AG08395 (cell line): ENCODE measurements around the gene ZNF629.

Source experiments
- DNase-seq: peaks from one replicate; pipeline ENCODE4 v3.0.0; 2012; ENCODE audit warnings: mixed read lengths, low spot score

ZNF629 gene

DNA sequence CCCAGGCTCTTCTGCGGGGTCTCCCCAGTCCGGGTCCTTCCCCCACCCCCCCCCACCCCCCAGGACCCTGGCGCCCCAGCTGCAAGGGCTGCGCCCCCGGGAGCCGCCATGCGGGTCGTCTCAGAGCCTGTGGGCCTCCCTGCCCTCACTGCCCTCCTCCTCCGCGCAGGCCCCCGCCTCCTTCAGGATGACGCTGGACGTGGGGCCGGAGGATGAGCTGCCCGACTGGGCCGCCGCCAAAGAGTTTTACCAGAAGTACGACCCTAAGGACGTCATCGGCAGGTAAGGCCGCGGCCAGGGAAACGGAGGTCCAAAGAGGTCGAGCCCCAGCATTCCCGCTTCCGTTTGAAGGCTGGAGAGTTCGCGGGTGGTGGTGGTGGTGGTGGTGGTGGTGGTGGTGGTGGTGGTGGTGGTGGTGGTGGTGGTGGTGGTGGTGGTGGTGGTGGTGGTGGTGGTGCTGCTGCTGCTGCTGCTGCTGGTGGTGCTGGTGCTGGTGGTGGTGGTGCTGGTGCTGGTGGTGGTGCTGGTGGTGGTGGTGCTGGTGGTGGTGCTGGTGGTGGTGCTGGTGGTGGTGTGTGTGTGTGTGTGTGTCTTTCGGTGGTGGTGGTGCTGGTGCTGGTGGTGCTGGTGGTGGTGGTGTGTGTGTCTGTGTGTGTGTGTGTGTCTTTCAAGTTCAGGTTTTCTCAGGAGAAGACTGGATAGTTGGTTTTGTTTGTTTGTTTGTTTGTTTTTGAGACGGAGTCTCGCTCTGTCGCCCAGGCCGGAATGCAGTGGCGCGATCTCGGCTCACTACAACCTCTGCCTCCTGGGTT lies 38.2 kb downstream of the ZNF629 start:
- DNase-seq: peak; percentile 55

DNA sequence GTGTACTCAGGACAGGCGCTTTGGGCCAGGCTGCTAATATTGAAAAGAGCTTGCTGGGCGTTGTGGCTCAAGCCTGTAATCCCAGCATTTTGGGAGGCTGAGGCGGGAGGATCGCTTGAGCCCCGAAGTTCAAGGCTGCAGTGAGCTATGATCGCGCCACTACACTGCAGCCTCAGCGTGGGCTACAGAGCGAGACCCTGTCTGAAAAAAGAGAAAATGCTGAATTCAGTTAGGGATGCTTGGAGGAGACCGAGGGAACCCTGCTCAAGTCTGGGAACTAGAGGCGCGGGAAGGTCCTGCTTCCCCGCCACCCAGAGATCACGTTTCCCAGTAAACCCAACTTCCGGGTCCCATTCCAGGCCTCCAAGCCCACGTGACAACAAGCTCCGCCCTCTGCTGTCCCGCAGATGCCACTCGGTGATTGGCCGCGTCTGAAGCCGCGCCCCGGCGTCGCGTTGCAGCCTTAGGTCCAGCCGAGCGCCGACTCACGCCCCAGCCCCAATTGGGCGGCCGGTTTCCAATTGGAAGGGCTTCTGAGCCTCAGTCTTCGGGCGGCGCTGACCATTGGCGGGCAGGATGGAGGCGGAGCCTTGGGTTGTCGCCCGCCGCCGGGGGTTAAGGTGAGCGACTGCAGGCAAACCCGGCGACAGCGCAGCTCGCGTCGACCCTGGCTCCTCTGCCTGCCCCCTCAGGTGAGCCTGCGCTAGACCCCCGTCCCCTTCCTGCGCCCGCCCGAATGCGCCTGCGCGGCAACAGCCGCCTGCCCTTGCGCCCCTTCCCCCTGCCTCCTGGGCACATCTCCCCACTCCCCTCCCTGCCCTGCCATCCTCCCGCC lies 39.0 kb downstream of the ZNF629 start, which contains the start of gene PHKG2:
Gene PHKG2 (plus strand): TSS at position 627 of the 835 bp plus-strand sequence. CDS start 396 bp downstream, outside the sequence.
- peak; percentile 99 for DNase-seq

DNA sequence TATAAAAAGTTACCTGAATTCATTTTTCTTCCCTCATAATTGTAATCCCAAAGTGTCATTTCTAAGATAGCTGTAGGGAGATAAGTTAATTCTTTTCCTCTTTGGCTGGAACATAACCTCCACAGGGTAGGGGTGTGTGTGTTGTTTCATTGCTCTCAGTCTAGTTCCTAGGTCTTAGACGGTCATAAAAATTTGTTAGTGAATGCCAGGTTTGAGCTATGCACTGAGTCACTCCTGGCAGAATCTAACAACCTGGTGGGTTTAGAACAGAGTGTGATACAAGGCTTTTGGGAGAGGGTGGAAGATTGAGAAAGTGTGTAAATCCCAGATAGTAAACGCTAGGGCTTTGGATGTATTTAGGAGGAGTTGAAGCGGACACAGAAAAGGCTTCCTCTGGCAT lies 39.7 kb downstream of the ZNF629 start:
- peak; percentile 45 for DNase-seq

DNA sequence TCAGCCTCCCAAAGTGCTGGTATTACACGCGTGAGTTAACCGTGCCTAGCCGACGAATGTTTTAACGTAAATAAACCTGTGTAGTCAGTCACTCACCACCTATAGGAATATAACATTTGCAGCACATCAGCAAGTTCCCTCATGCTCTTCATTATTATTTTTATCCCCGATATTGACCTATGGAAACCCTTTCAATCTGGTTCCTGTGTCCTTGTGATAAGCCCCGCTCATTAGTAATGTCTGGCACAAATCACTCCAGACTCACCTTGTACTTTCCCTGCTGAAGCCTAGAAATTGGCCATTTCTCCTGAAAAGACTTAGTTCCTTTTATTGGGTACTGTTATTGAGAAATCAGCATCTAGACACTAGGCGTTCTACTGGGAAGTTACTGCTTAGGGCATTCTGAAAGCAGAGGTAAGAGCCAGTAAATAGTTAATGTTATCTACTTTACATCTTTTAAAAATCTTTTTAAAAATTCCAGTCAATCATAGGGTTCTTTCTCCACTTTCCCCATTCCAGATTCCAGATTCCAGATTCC lies 40.3 kb downstream of the ZNF629 start:
- DNase-seq: no peak

DNA sequence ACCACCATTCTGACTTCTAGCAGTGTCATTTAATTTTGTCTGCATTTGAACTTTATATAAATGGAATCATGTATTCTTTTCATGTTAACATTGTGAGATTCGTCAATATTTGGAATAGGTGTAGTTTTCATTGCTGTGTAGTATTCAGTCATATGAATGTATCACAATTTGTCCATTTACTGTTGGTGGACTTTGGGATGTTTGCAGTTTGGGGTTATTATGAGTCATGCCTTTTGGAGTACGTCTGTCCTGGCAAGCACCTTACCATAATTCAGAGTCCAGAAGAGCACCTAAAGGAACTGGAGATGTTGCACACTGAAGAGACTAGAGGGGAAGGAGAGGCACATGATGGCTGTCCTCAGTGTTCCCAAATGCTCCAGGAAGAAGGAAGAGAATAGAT lies 41.9 kb downstream of the ZNF629 start:
- no peak for DNase-seq

DNA sequence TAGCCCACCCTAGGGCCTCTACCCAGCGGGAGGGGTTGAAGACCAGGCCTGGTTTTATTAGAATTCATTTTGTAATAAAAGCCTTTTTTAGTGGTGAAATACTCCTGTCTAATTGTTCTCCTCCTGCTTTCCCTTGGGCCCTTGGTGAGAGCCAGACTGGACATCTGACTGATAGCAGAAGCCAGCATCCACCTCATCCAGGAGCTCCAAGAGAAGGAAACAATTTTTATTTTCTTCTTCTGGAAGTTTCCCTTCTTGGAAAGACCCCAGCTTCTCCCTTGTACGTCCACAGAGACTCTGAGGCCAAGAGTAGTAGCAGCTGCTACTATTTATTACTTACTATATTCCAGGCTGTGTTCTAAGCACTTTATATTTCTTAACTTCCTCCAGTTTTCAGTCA lies 42.8 kb downstream of the ZNF629 start:
- DNase-seq: no peak

DNA sequence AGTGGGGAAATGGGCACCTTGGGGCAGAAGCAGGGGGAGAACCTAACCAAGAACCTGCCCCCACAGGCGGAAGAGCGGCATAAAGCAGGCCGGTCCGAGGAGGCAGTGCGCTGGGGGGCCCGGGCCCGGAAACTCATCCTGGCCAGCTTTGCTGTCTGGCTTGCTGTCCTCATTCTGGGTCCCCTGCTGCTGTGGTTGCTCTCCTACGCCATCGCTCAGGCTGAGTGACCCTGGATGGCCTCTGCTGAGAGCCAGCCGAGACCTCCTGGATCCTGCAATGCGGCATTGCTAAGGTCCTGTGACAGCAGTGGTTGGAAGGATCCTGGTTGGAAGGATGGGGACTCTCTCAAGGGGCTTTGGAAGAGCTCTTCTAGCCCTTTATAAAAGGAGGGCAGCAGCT lies 43.3 kb downstream of the ZNF629 start:
- DNase-seq: no peak

DNA sequence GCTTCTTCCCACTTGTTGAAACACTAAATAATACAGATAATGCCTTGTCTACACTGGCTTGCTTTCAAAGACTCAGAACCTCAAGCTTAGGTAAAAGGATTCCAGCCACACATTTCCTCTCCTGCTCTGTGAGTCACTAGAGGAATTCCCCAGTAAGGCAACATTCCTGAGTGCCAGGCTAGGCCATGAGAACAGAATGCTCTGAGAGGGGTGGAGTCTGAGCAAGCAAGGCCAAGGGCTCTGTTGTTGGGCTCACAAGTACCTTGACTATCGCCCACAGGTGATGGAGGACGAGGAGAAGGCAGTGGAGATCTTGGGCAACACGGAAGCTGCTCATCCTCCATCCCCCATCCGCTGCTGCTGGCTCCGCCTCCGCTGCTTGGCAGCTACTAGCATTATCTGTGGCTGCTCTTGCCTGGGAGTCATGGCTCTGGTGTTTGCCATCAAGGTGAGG lies 45.5 kb downstream of the ZNF629 start:
- DNase-seq: peak; percentile 87

DNA sequence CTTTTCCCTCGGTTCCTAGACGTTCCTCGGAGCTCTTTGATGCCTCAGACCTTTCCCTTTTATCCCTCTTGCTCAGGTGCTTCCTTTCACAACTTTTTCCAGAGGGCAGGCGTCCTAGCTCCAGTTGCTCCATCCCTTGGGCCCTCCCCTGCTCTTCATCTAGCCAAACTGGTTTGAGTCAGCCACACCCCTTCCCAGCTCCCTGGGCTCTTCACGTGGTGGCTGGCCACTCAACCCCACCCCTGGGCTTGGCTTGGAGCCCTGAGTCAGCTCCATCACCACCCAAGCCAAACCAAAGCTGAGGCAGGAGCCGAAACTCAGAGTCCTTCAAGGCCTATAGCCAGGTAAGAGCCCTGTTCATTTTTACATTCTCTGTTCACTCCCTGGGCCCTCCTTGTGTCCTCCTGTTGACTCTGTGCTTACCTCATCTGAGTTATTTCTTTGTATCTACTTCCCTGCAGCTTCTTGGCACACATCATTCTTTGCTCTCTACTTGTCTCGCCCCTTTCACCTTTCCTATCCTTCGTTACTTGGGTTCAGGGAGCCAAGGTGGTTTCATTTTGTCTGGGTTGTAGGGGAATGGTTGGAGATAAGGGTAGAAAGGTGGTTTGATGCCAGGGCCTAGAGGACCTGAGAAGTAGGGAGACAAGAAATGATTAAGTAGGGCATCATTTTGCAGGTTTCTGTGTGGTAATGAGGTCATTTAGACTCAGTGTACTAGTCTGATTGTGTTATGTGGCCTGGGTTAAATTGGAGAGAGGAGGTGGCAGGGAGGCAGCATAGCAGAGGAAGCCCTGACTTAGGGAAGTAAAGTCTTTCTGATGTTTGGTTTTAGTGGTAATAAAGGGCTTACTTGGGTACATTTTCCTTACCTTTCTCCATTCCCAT lies 46.4 kb downstream of the ZNF629 start:
- DNase-seq: peak; percentile 96

DNA sequence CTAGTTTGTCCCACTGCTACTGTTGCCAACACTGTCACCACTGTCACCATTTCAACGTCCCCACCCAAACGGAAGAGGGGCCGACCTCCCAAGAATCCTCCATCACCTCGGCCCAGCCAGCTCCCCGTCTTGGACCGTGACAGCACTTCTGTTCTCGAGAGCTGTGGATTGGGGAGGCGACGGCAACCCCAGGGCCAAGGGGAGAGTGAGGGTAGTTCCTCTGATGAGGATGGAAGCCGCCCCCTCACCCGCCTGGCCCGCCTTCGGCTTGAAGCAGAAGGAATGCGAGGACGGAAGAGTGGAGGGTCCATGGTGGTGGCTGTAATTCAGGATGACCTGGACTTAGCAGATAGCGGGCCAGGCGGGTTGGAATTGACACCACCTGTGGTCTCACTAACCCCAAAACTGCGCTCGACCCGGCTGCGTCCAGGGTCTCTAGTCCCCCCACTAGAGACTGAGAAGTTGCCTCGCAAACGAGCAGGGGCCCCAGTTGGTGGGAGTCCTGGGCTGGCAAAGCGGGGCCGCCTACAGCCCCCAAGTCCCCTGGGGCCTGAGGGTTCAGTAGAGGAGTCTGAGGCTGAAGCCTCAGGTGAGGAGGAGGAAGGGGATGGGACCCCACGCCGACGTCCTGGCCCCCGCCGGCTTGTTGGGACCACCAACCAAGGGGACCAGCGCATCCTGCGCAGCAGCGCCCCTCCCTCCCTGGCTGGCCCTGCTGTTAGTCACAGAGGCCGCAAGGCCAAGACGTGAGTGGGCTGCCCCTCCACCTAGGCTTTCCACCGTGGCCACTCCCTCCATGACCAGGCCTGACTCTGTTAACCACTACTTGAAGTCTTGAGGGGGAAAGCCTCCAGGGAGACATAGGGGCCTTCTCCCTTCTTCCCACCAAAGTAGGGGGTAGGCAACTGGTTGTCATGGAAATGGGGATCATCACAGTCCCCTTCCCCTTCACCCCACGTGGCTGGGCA lies 47.7 kb downstream of the ZNF629 start:
- no peak for DNase-seq

DNA sequence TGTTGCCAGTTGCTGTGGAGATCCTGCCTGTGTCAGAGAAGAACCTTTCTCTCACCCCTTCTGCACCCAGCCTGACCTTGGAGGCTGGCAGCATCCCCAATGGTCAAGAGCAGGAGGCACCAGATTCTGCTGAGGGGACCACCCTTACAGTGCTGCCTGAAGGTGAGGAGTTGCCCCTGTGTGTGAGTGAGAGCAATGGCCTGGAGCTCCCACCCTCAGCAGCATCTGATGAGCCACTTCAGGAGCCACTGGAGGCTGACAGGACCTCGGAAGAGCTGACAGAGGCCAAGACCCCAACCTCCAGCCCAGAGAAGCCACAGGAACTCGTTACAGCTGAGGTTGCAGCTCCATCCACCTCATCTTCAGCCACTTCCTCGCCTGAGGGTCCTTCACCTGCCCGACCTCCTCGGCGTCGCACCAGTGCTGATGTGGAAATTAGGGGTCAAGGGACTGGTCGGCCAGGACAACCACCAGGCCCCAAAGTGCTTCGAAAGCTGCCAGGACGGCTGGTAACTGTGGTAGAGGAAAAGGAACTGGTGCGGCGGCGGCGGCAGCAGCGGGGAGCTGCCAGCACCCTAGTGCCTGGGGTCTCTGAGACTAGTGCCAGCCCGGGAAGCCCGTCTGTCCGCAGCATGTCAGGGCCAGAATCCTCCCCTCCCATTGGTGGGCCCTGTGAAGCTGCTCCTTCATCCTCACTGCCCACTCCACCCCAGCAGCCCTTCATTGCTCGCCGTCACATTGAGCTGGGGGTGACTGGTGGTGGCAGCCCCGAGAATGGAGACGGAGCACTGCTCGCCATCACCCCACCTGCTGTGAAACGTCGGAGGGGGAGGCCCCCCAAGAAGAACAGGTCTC lies 49.0 kb downstream of the ZNF629 start:
- DNase-seq: no peak

DNA sequence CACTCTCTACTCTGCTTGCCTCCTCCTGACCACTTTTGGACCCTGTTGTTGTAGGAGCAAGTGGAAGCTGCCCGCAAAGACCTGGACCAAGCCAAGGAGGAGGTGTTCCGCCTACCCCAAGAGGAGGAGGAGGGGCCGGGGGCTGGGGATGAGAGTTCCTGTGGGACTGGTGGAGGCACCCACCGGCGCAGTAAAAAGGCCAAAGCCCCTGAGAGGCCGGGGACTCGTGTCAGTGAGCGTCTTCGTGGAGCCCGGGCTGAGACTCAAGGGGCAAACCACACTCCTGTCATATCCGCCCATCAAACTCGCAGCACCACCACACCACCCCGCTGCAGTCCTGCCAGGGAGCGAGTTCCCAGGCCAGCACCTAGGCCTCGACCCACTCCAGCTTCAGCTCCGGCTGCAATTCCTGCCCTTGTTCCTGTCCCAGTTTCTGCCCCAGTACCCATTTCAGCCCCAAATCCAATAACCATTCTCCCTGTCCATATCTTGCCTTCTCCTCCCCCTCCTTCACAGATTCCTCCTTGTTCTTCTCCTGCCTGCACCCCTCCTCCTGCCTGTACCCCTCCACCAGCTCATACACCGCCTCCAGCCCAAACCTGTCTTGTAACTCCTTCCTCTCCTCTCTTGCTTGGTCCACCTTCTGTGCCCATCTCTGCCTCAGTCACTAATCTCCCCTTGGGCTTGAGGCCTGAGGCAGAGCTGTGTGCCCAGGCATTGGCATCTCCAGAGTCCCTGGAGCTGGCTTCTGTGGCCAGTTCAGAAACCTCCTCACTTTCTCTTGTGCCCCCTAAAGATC lies 49.8 kb downstream of the ZNF629 start:
- no peak for DNase-seq

DNA sequence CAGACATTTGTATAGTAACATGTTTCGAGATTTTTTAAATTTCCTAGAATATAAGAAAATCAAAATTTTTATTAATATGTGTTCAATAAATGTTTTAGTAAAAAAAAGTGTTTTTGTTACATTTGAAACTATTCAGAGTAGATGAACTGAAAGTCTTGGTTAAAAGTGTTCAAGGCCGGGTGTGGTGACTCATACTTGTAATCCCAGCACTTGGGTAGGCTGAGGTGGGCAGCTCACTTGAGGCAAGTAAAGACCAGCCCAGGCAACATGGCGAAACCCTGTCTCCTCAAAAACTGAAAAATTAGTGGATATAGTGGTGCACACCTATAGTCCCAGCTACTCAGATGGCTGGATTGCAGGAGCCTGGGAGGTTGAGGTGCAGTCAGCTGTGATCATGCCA lies 55.6 kb downstream of the ZNF629 start:
- DNase-seq: no peak

DNA sequence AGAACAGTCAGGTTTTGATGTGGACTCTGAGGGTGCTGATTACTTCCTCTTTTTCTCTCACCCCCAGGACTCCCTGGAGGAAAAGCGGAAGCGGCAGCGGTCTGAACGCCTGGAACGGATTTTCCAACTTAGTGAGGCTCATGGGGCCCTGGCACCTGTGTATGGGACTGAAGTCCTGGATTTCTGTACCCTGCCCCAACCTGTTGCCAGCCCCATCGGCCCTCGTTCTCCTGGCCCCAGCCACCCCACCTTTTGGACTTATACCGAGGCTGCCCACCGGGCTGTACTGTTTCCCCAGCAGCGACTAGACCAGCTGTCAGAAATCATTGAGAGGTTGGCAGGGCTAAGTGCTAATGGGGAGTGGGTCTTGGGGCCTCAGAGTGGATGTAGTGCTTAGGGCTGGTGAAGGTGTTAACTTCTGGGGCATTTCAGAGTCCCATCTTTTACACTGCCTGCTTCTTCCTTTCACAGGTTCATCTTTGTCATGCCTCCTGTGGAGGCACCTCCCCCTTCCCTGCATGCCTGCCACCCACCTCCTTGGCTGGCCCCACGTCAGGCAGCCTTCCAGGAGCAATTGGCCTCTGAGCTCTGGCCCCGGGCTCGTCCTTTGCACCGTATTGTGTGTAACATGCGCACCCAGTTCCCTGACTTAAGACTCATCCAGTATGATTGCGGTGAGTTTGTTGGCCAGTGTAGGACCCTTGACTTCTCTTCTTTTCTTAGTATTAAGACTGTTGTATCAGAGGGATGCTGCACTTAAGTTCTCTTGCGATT lies 57.9 kb downstream of the ZNF629 start:
- no peak for DNase-seq
